Uterus (tissue), 4 donors: ENCODE results near the gene GALNTL6. TPM values are rescaled to one million over a fixed set of nuclear protein-coding genes. Genes with fewer than 3 reads are reported as not detected.
"Not testable (repeated sequence)": the region's sequence is repeated elsewhere in the genome, so short reads cannot be mapped to it uniquely, and the experiment has no call there.

ENCODE experiments used
- DNase-seq, 2 donors: peaks; one replicate each; pipeline ENCODE4 v3.0.0-alpha.2; 2019 to 2020
- H3K27ac ChIP-seq, 2 donors: fragments of 200-600 bp; sonication (generic); 1 replicate in 1 of 2; 2 replicates in 1 of 2; pipeline ENCODE4 v1.5.1; 2016 to 2018
- H3K27me3 ChIP-seq, 2 donors: fragments of 200-600 bp; sonication (generic); one replicate each; pipeline ENCODE4 v1.5.1; 2018 to 2019; ENCODE audit warnings: control low read depth in 1 of 2
- H3K36me3 ChIP-seq, 2 donors: fragments of 200-600 bp; sonication (generic); one replicate each; pipeline ENCODE4 v1.5.1; 2019; ENCODE audit warnings: control low read depth in 1 of 2
- H3K4me1 ChIP-seq, 2 donors: fragments of 200-600 bp; sonication (generic); one replicate each; pipeline ENCODE4 v1.5.1; 2018 to 2019; ENCODE audit warnings: control low read depth in 1 of 2
- H3K4me3 ChIP-seq, 2 donors: fragments of 200-600 bp; sonication (generic); 1 replicate in 1 of 2; 2 replicates in 1 of 2; pipeline ENCODE4 v1.5.1; 2018 to 2019; ENCODE audit warnings: mild to moderate bottlenecking in 1 of 2
- H3K9me3 ChIP-seq, 2 donors: fragments of 200-600 bp; sonication (generic); one replicate each; pipeline ENCODE4 v1.5.1; 2019; ENCODE audit warnings: control low read depth in 1 of 2
- CTCF ChIP-seq, 4 experiments: fragments of 200-600 bp in 2 of 4; fragments of 450-650 bp in 2 of 4; sonication (generic) in 2 of 4; IDR thresholded peaks; one replicate each; pipeline ENCODE4 v1.5.1; 2016 to 2019; ENCODE audit warnings: antibody characterized with exemption in 4 of 4, mild to moderate bottlenecking in 2 of 4, moderate library complexity in 1 of 4
- POLR2A ChIP-seq, 2 donors: fragments of 450-650 bp; IDR thresholded peaks; one replicate each; pipeline ENCODE4 v1.6.1; 2016; ENCODE audit warnings: antibody characterized with exemption in 2 of 2, mild to moderate bottlenecking in 1 of 2, moderate library complexity in 1 of 2
- intact Hi-C: fragments of 100-400 bp; cut with DNase I; formaldehyde crosslinking; loops from one replicate; pipeline ENCODE4 v1.15.1; 2023; ENCODE audit warnings: low total_unique reads
- total RNA-seq, 4 donors: library from RNA; depleted of rRNA in 3 of 4; stranded (reverse); fragments of >200 nt in 3 of 4; gene quantifications; one replicate each; pipeline versions ENCODE4 v1.1.0 to v1.2.4, GENCODE V29; 2014 to 2023
- donor health status: DM: yes; HTN: yes; CAD: no.

The GALNTL6 gene
- total RNA-seq, 4 donors from 2014 or later: 2.6 TPM; not detected in 3

GRCh38 chr4:172874944-172875343, 1061.7 kb downstream of the GALNTL6 start:
- Histone ChIP-seq H3K27ac (peak overlapping the region; percentile 31 to 69), H3K36me3 (no peaks in the 10 kb centered on the region), H3K4me3 (no peak overlapping the region), H3K9me3 (no peaks in the 10 kb centered on the region), H3K4me1 (peaks cover 0 to 3% of the 10 kb centered on the region in 2 donors), H3K27me3 (no peaks in the 10 kb centered on the region)
- no peak for TF ChIP-seq POLR2A (IDR thresholded peaks at IDR 0.05)
- no peak for TF ChIP-seq CTCF (IDR thresholded peaks at IDR 0.05)
- no peak for DNase-seq
- intact Hi-C loops: no loop called here

- H3K36me3 ChIP-seq: no peaks in the 10 kb centered on the region
- H3K27me3 ChIP-seq: no peaks in the 10 kb centered on the region
- DNase-seq: no peak
- H3K4me3 ChIP-seq: no peak overlapping the region
- no peak for TF ChIP-seq CTCF (IDR thresholded peaks at IDR 0.05)
- no peak for TF ChIP-seq POLR2A (IDR thresholded peaks at IDR 0.05)
- intact Hi-C loops: no loop called here
- H3K27ac ChIP-seq: peak overlapping the region; percentile 43 to 69
- peaks cover 0 to 3% of the 10 kb centered on the region in 2 donors for H3K4me1 ChIP-seq
- H3K9me3 ChIP-seq: no peaks in the 10 kb centered on the region
Observed at GRCh38 chr4:172876394-172876793, 1063.2 kb downstream of the GALNTL6 start.

DNA sequence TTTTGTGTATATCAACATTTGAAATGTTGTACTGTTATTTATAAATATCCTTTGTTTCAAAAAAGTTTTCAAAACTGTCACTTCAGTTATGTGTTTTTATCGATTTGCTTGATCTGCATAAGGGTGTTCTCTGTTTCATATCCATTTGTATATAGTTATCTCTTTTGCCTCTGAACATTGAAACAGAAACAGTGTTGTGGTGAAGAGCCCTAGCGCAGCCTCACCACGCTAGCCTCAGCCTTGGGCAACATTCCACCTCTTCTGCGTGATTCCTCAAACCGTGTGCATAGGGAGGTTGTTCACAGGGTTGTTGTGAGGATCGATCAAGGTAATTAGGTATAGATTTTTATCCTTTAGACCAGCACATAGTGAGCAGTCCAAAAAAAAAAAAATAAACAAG, 1068.4 kb downstream of the GALNTL6 start:
- Histone ChIP-seq H3K27me3 (no peaks in the 10 kb centered on the region), H3K27ac (no peak overlapping the region), H3K9me3 (no peaks in the 10 kb centered on the region), H3K4me1 (no peaks in the 10 kb centered on the region), H3K4me3 (no peak overlapping the region), H3K36me3 (no peaks in the 10 kb centered on the region)
- TF ChIP-seq POLR2A (IDR thresholded peaks at IDR 0.05): no peak
- no peak for TF ChIP-seq CTCF (IDR thresholded peaks at IDR 0.05)
- no peak for DNase-seq
- intact Hi-C loops: no loop called here

- intact Hi-C loops, DNase-seq: not testable (repeated sequence)
Observed at GRCh38 chr4:172887358-172887757, 1074.2 kb downstream of the GALNTL6 start.

DNA sequence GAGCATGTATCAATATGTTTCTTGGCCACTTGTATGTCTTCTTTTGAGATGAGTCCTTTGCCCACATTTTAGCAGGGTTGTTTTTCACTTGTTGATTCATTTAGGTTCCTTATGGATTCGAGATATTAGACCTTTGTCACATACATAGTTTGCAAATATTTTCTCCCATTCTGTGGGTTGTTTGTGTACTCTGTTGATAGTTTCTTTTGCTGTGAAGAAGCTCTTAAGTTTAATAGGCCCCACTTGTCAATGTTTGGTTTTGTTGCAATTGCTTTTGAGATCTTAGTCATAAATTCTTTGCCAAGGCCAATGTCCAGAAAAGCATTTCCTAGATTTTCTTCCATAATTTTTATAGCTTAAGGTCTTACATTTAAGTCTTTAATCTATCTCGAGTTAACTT, 1074.8 kb downstream of the GALNTL6 start:
- Histone ChIP-seq H3K4me3 (no peak overlapping the region), H3K4me1 (no peaks in the 10 kb centered on the region), H3K9me3 (no peaks in the 10 kb centered on the region), H3K27ac (no peak overlapping the region), H3K36me3 (no peaks in the 10 kb centered on the region), H3K27me3 (no peaks in the 10 kb centered on the region)
- no peak for DNase-seq
- TF ChIP-seq CTCF (IDR thresholded peaks at IDR 0.05) (no peak), POLR2A (IDR thresholded peaks at IDR 0.05) (no peak)
- intact Hi-C loops: no loop called here

More at GRCh38 chr4:172887358-172887757, 1074.2 kb downstream of the GALNTL6 start:
- H3K36me3 ChIP-seq, H3K4me1 ChIP-seq, H3K9me3 ChIP-seq, H3K4me3 ChIP-seq, H3K27ac ChIP-seq, H3K27me3 ChIP-seq: not testable (repeated sequence)

GRCh38 chr4:172892300-172892699, 1079.1 kb downstream of the GALNTL6 start:
- H3K4me1 ChIP-seq: no peaks in the 10 kb centered on the region
- H3K9me3 ChIP-seq: no peaks in the 10 kb centered on the region
- DNase-seq: no peak
- no peak overlapping the region for H3K27ac ChIP-seq
- no peaks in the 10 kb centered on the region for H3K27me3 ChIP-seq
- intact Hi-C loops: no loop called here
- no peaks in the 10 kb centered on the region for H3K36me3 ChIP-seq
- TF ChIP-seq CTCF (IDR thresholded peaks at IDR 0.05) (no peak), POLR2A (IDR thresholded peaks at IDR 0.05) (no peak)
- H3K4me3 ChIP-seq: no peak overlapping the region
